RWPE1 (cell line): ENCODE results near the gene BLOC1S3.

Source experiments
- CTCF ChIA-PET: fragments of 350-600 bp; sonication (Branson Sonifier 250); formaldehyde crosslinking; extraction: SDS; loops from one replicate; lab custom pipeline; 2021; lab: Yijun Ruan, JAX
- POLR2A ChIA-PET: fragments of 400-600 bp; formaldehyde crosslinking; extraction: SDS; loops from one replicate; lab custom pipeline; 2020; ENCODE audit warnings: antibody characterized with exemption; ENCODE audit not compliant: low non-redundant PET; lab: Yijun Ruan, JAX
- DNase-seq: peaks from one replicate; pipeline ENCODE4 v3.0.0; 2012; ENCODE audit warnings: low spot score
- H3K27ac ChIP-seq: fragments of 450-650 bp; 2 replicates; pipeline ENCODE4 v1.5.1; 2017
- TF ChIP-seq, protein P1 (sequence below): fragments of 450-650 bp; conservative IDR thresholded peaks from 2 replicates; pipeline ENCODE4 v1.5.1; 2017; ENCODE audit warnings: low read depth, mild to moderate bottlenecking

BLOC1S3 gene

GRCh38 chr19:45172173-45172572 is 6.4 kb upstream of the BLOC1S3 start:
- TF ChIP-seq, protein P1, sequence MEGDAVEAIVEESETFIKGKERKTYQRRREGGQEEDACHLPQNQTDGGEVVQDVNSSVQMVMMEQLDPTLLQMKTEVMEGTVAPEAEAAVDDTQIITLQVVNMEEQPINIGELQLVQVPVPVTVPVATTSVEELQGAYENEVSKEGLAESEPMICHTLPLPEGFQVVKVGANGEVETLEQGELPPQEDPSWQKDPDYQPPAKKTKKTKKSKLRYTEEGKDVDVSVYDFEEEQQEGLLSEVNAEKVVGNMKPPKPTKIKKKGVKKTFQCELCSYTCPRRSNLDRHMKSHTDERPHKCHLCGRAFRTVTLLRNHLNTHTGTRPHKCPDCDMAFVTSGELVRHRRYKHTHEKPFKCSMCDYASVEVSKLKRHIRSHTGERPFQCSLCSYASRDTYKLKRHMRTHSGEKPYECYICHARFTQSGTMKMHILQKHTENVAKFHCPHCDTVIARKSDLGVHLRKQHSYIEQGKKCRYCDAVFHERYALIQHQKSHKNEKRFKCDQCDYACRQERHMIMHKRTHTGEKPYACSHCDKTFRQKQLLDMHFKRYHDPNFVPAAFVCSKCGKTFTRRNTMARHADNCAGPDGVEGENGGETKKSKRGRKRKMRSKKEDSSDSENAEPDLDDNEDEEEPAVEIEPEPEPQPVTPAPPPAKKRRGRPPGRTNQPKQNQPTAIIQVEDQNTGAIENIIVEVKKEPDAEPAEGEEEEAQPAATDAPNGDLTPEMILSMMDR = no peak
- POLR2A ChIA-PET = no interaction called here
- no peak for DNase-seq
- CTCF ChIA-PET = no interaction called here
- peak overlapping the region; percentile 32 for H3K27ac ChIP-seq

- ChIA-PET POLR2A (no interaction called here), CTCF (no interaction called here)
These were observed 5.9 kb upstream of the BLOC1S3 start for GRCh38 chr19:45172611-45173208.

GRCh38 chr19:45173816-45174215 is 4.8 kb upstream of the BLOC1S3 start:
- TF ChIP-seq, protein P1 = no peak
- CTCF ChIA-PET = no interaction called here
- POLR2A ChIA-PET = no interaction called here
- peak overlapping the region; percentile 6 for H3K27ac ChIP-seq
- no peak for DNase-seq

More at GRCh38 chr19:45172611-45173208, 5.9 kb upstream of the BLOC1S3 start:
- DNase-seq = no peak
- TF ChIP-seq, protein P1 = no peak
- H3K27ac ChIP-seq = peak overlapping the region; percentile 32

DNA sequence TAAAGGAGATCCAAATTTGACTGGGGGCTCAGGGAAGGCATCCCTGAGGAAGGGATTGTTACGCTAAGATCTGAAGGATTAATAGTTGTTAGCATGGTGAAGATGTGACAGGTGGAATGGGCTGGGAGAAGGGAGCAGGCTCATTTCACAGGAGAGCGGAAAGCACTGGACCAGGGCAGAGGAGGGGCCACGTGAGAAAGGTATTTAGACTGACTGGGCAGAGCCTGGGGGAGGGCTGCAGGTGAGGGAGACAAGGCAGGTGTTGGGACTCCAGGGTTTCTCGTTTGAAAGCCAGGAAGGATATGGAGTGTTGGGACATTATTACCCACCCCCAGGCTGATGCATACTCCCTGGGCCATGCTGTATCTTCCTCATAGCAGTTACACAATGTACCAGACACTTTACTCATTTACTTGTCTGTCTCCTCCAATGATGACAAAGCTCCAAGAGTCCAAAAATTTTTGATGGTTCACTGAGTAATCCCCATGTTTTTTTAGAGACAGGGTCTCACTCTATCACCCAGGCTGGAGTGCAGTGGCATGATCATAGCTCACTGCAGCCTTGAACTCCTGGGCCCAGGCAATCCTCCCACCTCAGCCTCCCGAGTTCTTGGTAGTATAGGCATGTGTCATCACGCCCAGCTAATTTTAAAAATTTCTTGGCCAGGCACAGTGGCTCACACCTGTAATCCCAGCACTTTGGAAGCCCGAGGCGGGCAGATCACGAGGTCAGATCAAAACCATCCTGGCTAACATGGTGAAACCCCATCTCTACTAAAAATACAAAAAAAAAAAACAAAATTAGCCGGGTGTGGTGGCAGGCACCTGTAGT is 2.9 kb upstream of the BLOC1S3 start:
- POLR2A ChIA-PET = no interaction called here
- TF ChIP-seq, protein P1 = no peak
- H3K27ac ChIP-seq = peak overlapping the region; percentile 93
- CTCF ChIA-PET = no interaction called here
- DNase-seq = no peak

- DNase-seq = peak; percentile 82
- H3K27ac ChIP-seq = peak within 1 kb of the TSS; percentile 93
- TF ChIP-seq, protein P1 = no peak
- POLR2A ChIA-PET = interaction anchor here (0.9 to 1.3 kb wide), 2 partner anchors 13 to 85 kb away, joined by 3 read pairs; partner anchors contain the start of gene PPP1R37
- CTCF ChIA-PET = interaction anchor here (0.5 kb wide), 1 partner anchor 106 kb away, joined by 3 read pairs; no protein-coding TSS in a partner anchor
These were observed 745 bp upstream of the BLOC1S3 start, which contains the start of gene TRAPPC6A for GRCh38 chr19:45177817-45178261. TSS of gene TRAPPC6A (minus strand) at chr19:45178237. CDS start at chr19:45178218, 19 bp downstream.
